ENCODE measurements around the gene CBLC. TPM values are rescaled to one million over a fixed set of nuclear protein-coding genes. Genes with fewer than 3 reads are reported as not detected.
A peak's percentile ranks its signal among the peaks of the same experiment; 100 is the strongest.

The CBLC gene
- total RNA-seq, 1 experiment from 2014 or later, result 20.5 TPM

GRCh38 chr19:44806291-44806690 lies 28.6 kb downstream of the CBLC start (continued):
- TF ChIP-seq AFF4 (CRISPR knock-in tag; IDR thresholded peaks at IDR 0.05; ENCODE audit: borderline replicate concordance) (no peak), TP53 (CRISPR knock-in tag; IDR thresholded peaks at IDR 0.05) (no peak), ATF2 (CRISPR knock-in tag; IDR thresholded peaks at IDR 0.05; ENCODE audit: borderline replicate concordance, low read depth) (no peak), GABPB1 (CRISPR knock-in tag; IDR thresholded peaks at IDR 0.05) (no peak), MXD4 (CRISPR knock-in tag; IDR thresholded peaks at IDR 0.05; ENCODE audit: borderline replicate concordance) (no peak), ZNF263 (CRISPR knock-in tag; IDR thresholded peaks at IDR 0.05; ENCODE audit: low read depth) (no peak), ERG (CRISPR knock-in tag; IDR thresholded peaks at IDR 0.05) (no peak), ATF6 (CRISPR knock-in tag; IDR thresholded peaks at IDR 0.05) (no peak), E2F4 (CRISPR knock-in tag; IDR thresholded peaks at IDR 0.05; ENCODE audit: borderline replicate concordance, low read depth) (no peak)

GRCh38 chr19:44807162-44807561 lies 29.5 kb downstream of the CBLC start:
- DNase-seq (ENCODE audit: low spot score), result no peak
- CTCF ChIA-PET, result interaction anchor here (0.6 to 5.0 kb wide), 25 partner anchors 8 to 236 kb away, joined by 3 to 74 read pairs (median 5); partner anchors contain the start of genes APOE, CBLC and NECTIN2
- H3K27ac Mint-ChIP-seq, result no peak overlapping the region

More at GRCh38 chr19:44807162-44807561, 29.5 kb downstream of the CBLC start:
- peaks cover 42% of the 10 kb centered on the region for H3K4me1 Mint-ChIP-seq
- peak; percentile 58; the same call in 1 of the 2 replicates for TF ChIP-seq GABPB1 (CRISPR knock-in tag; IDR thresholded peaks at IDR 0.05)
- no peak for TF ChIP-seq E2F1 (CRISPR knock-in tag; IDR thresholded peaks at IDR 0.05)
- no peak for ATAC-seq
- no peaks in the 10 kb centered on the region for H3K9me3 Mint-ChIP-seq
- peaks cover 84% of the 10 kb centered on the region for H3K27me3 Mint-ChIP-seq (ENCODE audit: low read depth)
- POLR2A ChIA-PET, result interaction anchor here (0.6 to 1.8 kb wide), 4 partner anchors 12 to 503 kb away, joined by 3 to 8 read pairs (median 5); no protein-coding TSS in a partner anchor
- peaks cover 7% of the 10 kb centered on the region for H3K36me3 Mint-ChIP-seq
- no peak overlapping the region for H3K4me3 Mint-ChIP-seq
